Measurements from ENCODE around the gene HTR1E.
A peak's percentile ranks its signal among the peaks of the same experiment; 100 is the strongest.

Gene HTR1E

DNA sequence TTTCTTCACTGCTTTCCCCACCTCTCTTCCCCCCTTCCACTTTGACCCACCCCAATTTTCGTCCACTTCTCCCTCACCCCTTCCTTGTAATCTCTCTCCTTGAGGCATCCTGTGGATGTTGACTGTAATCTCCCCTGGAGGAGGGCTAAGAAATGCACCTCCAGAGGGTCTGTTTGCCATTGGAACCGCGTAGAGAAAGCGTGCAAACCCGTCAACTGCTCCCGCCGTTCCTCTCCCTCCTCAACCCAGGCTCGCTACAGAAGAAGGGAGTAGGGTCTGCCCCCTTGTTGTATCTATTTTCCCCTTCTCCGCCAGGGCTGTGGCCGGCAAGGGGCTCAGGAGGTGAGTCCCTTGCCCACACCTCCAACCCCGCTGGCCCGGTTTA lies 502 bp upstream of the HTR1E start:
- no peak overlapping the region for H4K8ac ChIP-seq (ENCODE audit: low read depth, low read length)
- no peak overlapping the region for H3K14ac ChIP-seq (ENCODE audit: low read length)
- no peak overlapping the region for H2AK5ac ChIP-seq (ENCODE audit: low read depth, low read length)
- no peak overlapping the region for H2BK5ac ChIP-seq (ENCODE audit: low read length)
- no peak overlapping the region for H3K23ac ChIP-seq (ENCODE audit: low read depth, low read length, poor library complexity)
- DNase-seq (ENCODE audit: low spot score) = no peak
- no peaks in the 10 kb centered on the region for H3K36me3 ChIP-seq (replicated peaks in 1 of 2; ENCODE audit: control insufficient read depth in 2 of 2, insufficient read depth in 2 of 2, low read length in 2 of 2)
- no peak overlapping the region for H3K4ac ChIP-seq (ENCODE audit: low read length)
- H2AFZ ChIP-seq (ENCODE audit: low read length) = peak overlapping the region; percentile 81
- H3K27me3 ChIP-seq (ENCODE audit: control insufficient read depth in 3 of 3, insufficient read depth in 3 of 3, low read depth in 1 of 3, low read length in 3 of 3) = peaks cover 0 to 49% (median 23%) of the 10 kb centered on the region in 3 experiments
- peak overlapping the region; percentile 6 for H3K9ac ChIP-seq (ENCODE audit: low read depth, low read length, poor library complexity)
- no peak overlapping the region for H3K18ac ChIP-seq (ENCODE audit: low read length)
- no peak overlapping the region for H2BK120ac ChIP-seq (ENCODE audit: low read depth, low read length)
- H3K79me1 ChIP-seq (ENCODE audit: low read depth, low read length) = no peaks in the 10 kb centered on the region
- no peak overlapping the region for H2BK15ac ChIP-seq (ENCODE audit: low read length)
- H3K27ac ChIP-seq (replicated peaks; ENCODE audit: low read length) = no peak overlapping the region
- H3K4me1 ChIP-seq (ENCODE audit: control insufficient read depth in 2 of 2, insufficient read depth in 1 of 2, low read depth in 1 of 2, low read length in 2 of 2) = peaks cover 0 to 7% of the 10 kb centered on the region in 2 donors
- no peak overlapping the region for H2BK12ac ChIP-seq (ENCODE audit: low read length)
- no peak overlapping the region for H3K4me3 ChIP-seq (ENCODE audit: low read length in 2 of 2)
- peak overlapping the region; percentile 100 for H3K4me2 ChIP-seq (ENCODE audit: insufficient read depth, low read length, poor library complexity, severe bottlenecking)
- no peaks in the 10 kb centered on the region for H3K9me3 ChIP-seq (replicated peaks in 1 of 2; ENCODE audit: control insufficient read depth in 2 of 2, insufficient read depth in 1 of 2, low read depth in 1 of 2, low read length in 2 of 2)
- WGBS, 2 donors (ENCODE audit: extremely low coverage in 2 of 2, insufficient read length in 2 of 2, insufficient replicate concordance in 1 of 2) = no CpG with 5 or more reads among the region's 12 CpGs
- H4K91ac ChIP-seq (ENCODE audit: low read depth, low read length, poor library complexity) = no peak overlapping the region

GRCh38 chr6:86938814-86939213 lies 1.5 kb downstream of the HTR1E start:
- H2BK12ac ChIP-seq (ENCODE audit: low read length) = no peak overlapping the region
- no peak overlapping the region for H2AFZ ChIP-seq (ENCODE audit: low read length)
- no peak overlapping the region for H3K27ac ChIP-seq (replicated peaks; ENCODE audit: low read length)
- no peak overlapping the region for H3K9ac ChIP-seq (ENCODE audit: low read depth, low read length, poor library complexity)
- no peak overlapping the region for H3K4ac ChIP-seq (ENCODE audit: low read length)
- no peak overlapping the region for H3K18ac ChIP-seq (ENCODE audit: low read length)
- no peak overlapping the region for H3K23ac ChIP-seq (ENCODE audit: low read depth, low read length, poor library complexity)
- no peak overlapping the region for H4K91ac ChIP-seq (ENCODE audit: low read depth, low read length, poor library complexity)
- H3K27me3 ChIP-seq (ENCODE audit: control insufficient read depth in 3 of 3, insufficient read depth in 3 of 3, low read depth in 1 of 3, low read length in 3 of 3) = peaks cover 0 to 49% (median 23%) of the 10 kb centered on the region in 3 experiments
- no peaks in the 10 kb centered on the region for H3K79me1 ChIP-seq (ENCODE audit: low read depth, low read length)
- no peak overlapping the region for H3K4me3 ChIP-seq (ENCODE audit: low read length in 2 of 2)
- H4K8ac ChIP-seq (ENCODE audit: low read depth, low read length) = no peak overlapping the region
- peaks cover 0 to 7% of the 10 kb centered on the region in 2 donors for H3K4me1 ChIP-seq (ENCODE audit: control insufficient read depth in 2 of 2, insufficient read depth in 1 of 2, low read depth in 1 of 2, low read length in 2 of 2)
- H3K36me3 ChIP-seq (replicated peaks in 1 of 2; ENCODE audit: control insufficient read depth in 2 of 2, insufficient read depth in 2 of 2, low read length in 2 of 2) = no peaks in the 10 kb centered on the region
- H2BK15ac ChIP-seq (ENCODE audit: low read length) = no peak overlapping the region
- no peak for DNase-seq (ENCODE audit: low spot score)
- WGBS, 2 donors (ENCODE audit: extremely low coverage in 2 of 2, insufficient read length in 2 of 2, insufficient replicate concordance in 1 of 2) = no CpG with 5 or more reads among the region's 4 CpGs
- no peak overlapping the region for H3K14ac ChIP-seq (ENCODE audit: low read length)
- no peak overlapping the region for H2BK5ac ChIP-seq (ENCODE audit: low read length)
- no peak overlapping the region for H3K4me2 ChIP-seq (ENCODE audit: insufficient read depth, low read length, poor library complexity, severe bottlenecking)
- H2AK5ac ChIP-seq (ENCODE audit: low read depth, low read length) = no peak overlapping the region
- no peaks in the 10 kb centered on the region for H3K9me3 ChIP-seq (replicated peaks in 1 of 2; ENCODE audit: control insufficient read depth in 2 of 2, insufficient read depth in 1 of 2, low read depth in 1 of 2, low read length in 2 of 2)
- no peak overlapping the region for H2BK120ac ChIP-seq (ENCODE audit: low read depth, low read length)

DNA sequence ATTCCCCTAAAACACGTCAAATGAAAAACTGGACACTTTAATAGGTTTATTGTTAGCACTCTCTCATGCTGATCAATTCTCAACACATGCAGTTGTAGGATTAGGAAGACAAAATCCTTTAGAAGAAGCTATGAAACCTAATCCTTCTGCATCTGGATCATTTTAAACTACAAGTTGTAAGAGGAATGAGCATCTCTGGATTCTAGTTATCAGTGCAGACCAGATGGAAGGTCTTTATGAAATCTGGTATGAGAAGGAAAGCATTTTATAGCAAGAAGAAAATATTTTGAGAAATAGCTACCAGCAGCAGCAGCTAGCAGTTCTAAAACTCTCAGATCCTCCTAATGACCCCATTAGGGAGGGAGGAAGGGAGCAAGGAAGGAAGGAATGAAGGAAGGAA lies 4.1 kb downstream of the HTR1E start:
- no peak overlapping the region for H3K9ac ChIP-seq (ENCODE audit: low read depth, low read length, poor library complexity)
- no peak overlapping the region for H2BK5ac ChIP-seq (ENCODE audit: low read length)
- peaks cover 0 to 7% of the 10 kb centered on the region in 2 donors for H3K4me1 ChIP-seq (ENCODE audit: control insufficient read depth in 2 of 2, insufficient read depth in 1 of 2, low read depth in 1 of 2, low read length in 2 of 2)
- no peak overlapping the region for H3K27ac ChIP-seq (replicated peaks; ENCODE audit: low read length)
- H3K36me3 ChIP-seq (replicated peaks in 1 of 2; ENCODE audit: control insufficient read depth in 2 of 2, insufficient read depth in 2 of 2, low read length in 2 of 2) = no peaks in the 10 kb centered on the region
- no peaks in the 10 kb centered on the region for H3K9me3 ChIP-seq (replicated peaks in 1 of 2; ENCODE audit: control insufficient read depth in 2 of 2, insufficient read depth in 1 of 2, low read depth in 1 of 2, low read length in 2 of 2)
- no peak overlapping the region for H3K23ac ChIP-seq (ENCODE audit: low read depth, low read length, poor library complexity)
- H2BK12ac ChIP-seq (ENCODE audit: low read length) = no peak overlapping the region
- H3K27me3 ChIP-seq (ENCODE audit: control insufficient read depth in 3 of 3, insufficient read depth in 3 of 3, low read depth in 1 of 3, low read length in 3 of 3) = peaks cover 0 to 42% (median 23%) of the 10 kb centered on the region in 3 experiments
- no peak overlapping the region for H2BK120ac ChIP-seq (ENCODE audit: low read depth, low read length)
- H3K79me1 ChIP-seq (ENCODE audit: low read depth, low read length) = no peaks in the 10 kb centered on the region
- no peak overlapping the region for H4K8ac ChIP-seq (ENCODE audit: low read depth, low read length)
- H2AFZ ChIP-seq (ENCODE audit: low read length) = no peak overlapping the region
- no peak overlapping the region for H3K4me2 ChIP-seq (ENCODE audit: insufficient read depth, low read length, poor library complexity, severe bottlenecking)
- H2BK15ac ChIP-seq (ENCODE audit: low read length) = no peak overlapping the region
- no peak overlapping the region for H4K91ac ChIP-seq (ENCODE audit: low read depth, low read length, poor library complexity)
- no peak overlapping the region for H2AK5ac ChIP-seq (ENCODE audit: low read depth, low read length)
- no CpG with 5 or more reads among the region's 1 CpG for WGBS, 2 donors (ENCODE audit: extremely low coverage in 2 of 2, insufficient read length in 2 of 2, insufficient replicate concordance in 1 of 2)
- no peak overlapping the region for H3K14ac ChIP-seq (ENCODE audit: low read length)
- no peak overlapping the region for H3K4me3 ChIP-seq (ENCODE audit: low read length in 2 of 2)
- DNase-seq (ENCODE audit: low spot score) = no peak
- no peak overlapping the region for H3K4ac ChIP-seq (ENCODE audit: low read length)
- no peak overlapping the region for H3K18ac ChIP-seq (ENCODE audit: low read length)

GRCh38 chr6:86942769-86943516 lies 5.6 kb downstream of the HTR1E start:
- no peak overlapping the region for H2AK5ac ChIP-seq (ENCODE audit: low read depth, low read length)
- no peak overlapping the region for H3K23ac ChIP-seq (ENCODE audit: low read depth, low read length, poor library complexity)
- no peaks in the 10 kb centered on the region for H3K4me1 ChIP-seq (ENCODE audit: control insufficient read depth in 2 of 2, insufficient read depth in 1 of 2, low read depth in 1 of 2, low read length in 2 of 2)
- no peak overlapping the region for H2BK5ac ChIP-seq (ENCODE audit: low read length)
- no peak overlapping the region for H4K8ac ChIP-seq (ENCODE audit: low read depth, low read length)
- H2BK120ac ChIP-seq (ENCODE audit: low read depth, low read length) = no peak overlapping the region
- H2BK12ac ChIP-seq (ENCODE audit: low read length) = no peak overlapping the region
- no peak overlapping the region for H4K91ac ChIP-seq (ENCODE audit: low read depth, low read length, poor library complexity)
- H3K4me2 ChIP-seq (ENCODE audit: insufficient read depth, low read length, poor library complexity, severe bottlenecking) = no peak overlapping the region
- peaks cover 0 to 28% (median 14%) of the 10 kb centered on the region in 3 experiments for H3K27me3 ChIP-seq (ENCODE audit: control insufficient read depth in 3 of 3, insufficient read depth in 3 of 3, low read depth in 1 of 3, low read length in 3 of 3)
- no CpG with 5 or more reads among the region's 6 CpGs for WGBS, 2 donors (ENCODE audit: extremely low coverage in 2 of 2, insufficient read length in 2 of 2, insufficient replicate concordance in 1 of 2)
- no peak overlapping the region for H3K18ac ChIP-seq (ENCODE audit: low read length)
- H3K4me3 ChIP-seq (ENCODE audit: low read length in 2 of 2) = no peak overlapping the region
- no peaks in the 10 kb centered on the region for H3K9me3 ChIP-seq (replicated peaks in 1 of 2; ENCODE audit: control insufficient read depth in 2 of 2, insufficient read depth in 1 of 2, low read depth in 1 of 2, low read length in 2 of 2)
- H3K4ac ChIP-seq (ENCODE audit: low read length) = no peak overlapping the region
- DNase-seq (ENCODE audit: low spot score) = no peak
- no peak overlapping the region for H3K27ac ChIP-seq (replicated peaks; ENCODE audit: low read length)
- H3K14ac ChIP-seq (ENCODE audit: low read length) = no peak overlapping the region
- no peak overlapping the region for H3K9ac ChIP-seq (ENCODE audit: low read depth, low read length, poor library complexity)
- no peaks in the 10 kb centered on the region for H3K36me3 ChIP-seq (replicated peaks in 1 of 2; ENCODE audit: control insufficient read depth in 2 of 2, insufficient read depth in 2 of 2, low read length in 2 of 2)
- H2AFZ ChIP-seq (ENCODE audit: low read length) = no peak overlapping the region
- no peaks in the 10 kb centered on the region for H3K79me1 ChIP-seq (ENCODE audit: low read depth, low read length)
- H2BK15ac ChIP-seq (ENCODE audit: low read length) = no peak overlapping the region
